C4-2B (cell line): ENCODE results near the gene CTH.

ENCODE experiments used
- ZFX ChIP-seq: fragments of 450-650 bp; IDR thresholded peaks from 2 replicates; pipeline ENCODE4 v1.6.1; 2017
- TF ChIP-seq, protein P1 (sequence below): fragments of 450-650 bp; conservative IDR thresholded peaks from 2 replicates; pipeline ENCODE4 v1.5.1; 2017; ENCODE audit warnings: mild to moderate bottlenecking

DNA sequence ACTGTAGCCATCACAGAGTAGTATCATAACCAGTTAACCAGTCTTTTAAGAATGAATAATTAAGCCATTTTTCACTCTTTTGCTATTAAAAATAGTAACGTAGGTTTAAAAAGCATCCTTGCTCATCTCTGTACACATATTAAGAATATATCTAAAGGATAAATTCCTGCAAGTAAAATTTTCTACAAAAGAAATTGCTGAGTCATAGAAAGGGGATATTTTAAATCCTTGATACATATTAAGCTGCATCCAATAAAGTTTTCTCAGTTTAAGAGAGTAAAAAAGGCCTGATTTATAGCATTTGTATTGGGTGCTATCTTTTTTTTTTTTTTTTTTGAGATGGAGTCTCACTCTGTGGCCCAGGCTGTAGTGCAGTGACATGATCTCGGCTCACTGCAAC is 1.9 kb upstream of the CTH start:
- TF ChIP-seq, protein P1, sequence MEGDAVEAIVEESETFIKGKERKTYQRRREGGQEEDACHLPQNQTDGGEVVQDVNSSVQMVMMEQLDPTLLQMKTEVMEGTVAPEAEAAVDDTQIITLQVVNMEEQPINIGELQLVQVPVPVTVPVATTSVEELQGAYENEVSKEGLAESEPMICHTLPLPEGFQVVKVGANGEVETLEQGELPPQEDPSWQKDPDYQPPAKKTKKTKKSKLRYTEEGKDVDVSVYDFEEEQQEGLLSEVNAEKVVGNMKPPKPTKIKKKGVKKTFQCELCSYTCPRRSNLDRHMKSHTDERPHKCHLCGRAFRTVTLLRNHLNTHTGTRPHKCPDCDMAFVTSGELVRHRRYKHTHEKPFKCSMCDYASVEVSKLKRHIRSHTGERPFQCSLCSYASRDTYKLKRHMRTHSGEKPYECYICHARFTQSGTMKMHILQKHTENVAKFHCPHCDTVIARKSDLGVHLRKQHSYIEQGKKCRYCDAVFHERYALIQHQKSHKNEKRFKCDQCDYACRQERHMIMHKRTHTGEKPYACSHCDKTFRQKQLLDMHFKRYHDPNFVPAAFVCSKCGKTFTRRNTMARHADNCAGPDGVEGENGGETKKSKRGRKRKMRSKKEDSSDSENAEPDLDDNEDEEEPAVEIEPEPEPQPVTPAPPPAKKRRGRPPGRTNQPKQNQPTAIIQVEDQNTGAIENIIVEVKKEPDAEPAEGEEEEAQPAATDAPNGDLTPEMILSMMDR = no peak
- no peak for TF ChIP-seq ZFX
